ENCODE measurements around the gene TMED9.

The TMED9 gene

GRCh38 chr5:177607115-177607451 lies 15.1 kb downstream of the TMED9 start:
- TF ChIP-seq REST (IDR thresholded peaks at IDR 0.05; ENCODE audit: insufficient read depth in 1 of 2, low read depth in 2 of 2, low read length in 2 of 2) (no peak), SIN3A (IDR thresholded peaks at IDR 0.05; ENCODE audit: borderline replicate concordance, insufficient read depth, low read length) (no peak), FOXP2 (optimal IDR thresholded peaks at IDR 0.05; ENCODE audit: borderline replicate concordance, extremely low read depth, extremely low read length, insufficient read depth) (no peak), POLR2AphosphoS5 (IDR thresholded peaks at IDR 0.05; ENCODE audit: low read depth, low read length) (no peak), TAF1 (IDR thresholded peaks at IDR 0.05; ENCODE audit: borderline replicate concordance, insufficient read depth, low read length) (no peak)

- TF ChIP-seq SIN3A (IDR thresholded peaks at IDR 0.05; ENCODE audit: borderline replicate concordance, insufficient read depth, low read length) (no peak), FOXP2 (optimal IDR thresholded peaks at IDR 0.05; ENCODE audit: borderline replicate concordance, extremely low read depth, extremely low read length, insufficient read depth) (peak; percentile 53)
These were observed 15.6 kb downstream of the TMED9 start for GRCh38 chr5:177607452-177608192.

- TF ChIP-seq TAF1 (IDR thresholded peaks at IDR 0.05; ENCODE audit: borderline replicate concordance, insufficient read depth, low read length) (no peak), FOXP2 (optimal IDR thresholded peaks at IDR 0.05; ENCODE audit: borderline replicate concordance, extremely low read depth, extremely low read length, insufficient read depth) (no peak), POLR2AphosphoS5 (IDR thresholded peaks at IDR 0.05; ENCODE audit: low read depth, low read length) (no peak), REST (IDR thresholded peaks at IDR 0.05; ENCODE audit: insufficient read depth in 1 of 2, low read depth in 2 of 2, low read length in 2 of 2) (no peak), SIN3A (IDR thresholded peaks at IDR 0.05; ENCODE audit: borderline replicate concordance, insufficient read depth, low read length) (no peak)
These were observed 16.5 kb downstream of the TMED9 start for GRCh38 chr5:177608243-177609075.

- TF ChIP-seq FOXP2 (optimal IDR thresholded peaks at IDR 0.05; ENCODE audit: borderline replicate concordance, extremely low read depth, extremely low read length, insufficient read depth) (no peak), SIN3A (IDR thresholded peaks at IDR 0.05; ENCODE audit: borderline replicate concordance, insufficient read depth, low read length) (no peak), POLR2AphosphoS5 (IDR thresholded peaks at IDR 0.05; ENCODE audit: low read depth, low read length) (no peak), TAF1 (IDR thresholded peaks at IDR 0.05; ENCODE audit: borderline replicate concordance, insufficient read depth, low read length) (no peak), REST (IDR thresholded peaks at IDR 0.05; ENCODE audit: insufficient read depth in 1 of 2, low read depth in 2 of 2, low read length in 2 of 2) (no peak)
These were observed 17.4 kb downstream of the TMED9 start for GRCh38 chr5:177609076-177610059.
